ENCODE data around the gene MCL1. TPM values are rescaled to one million over a fixed set of nuclear protein-coding genes. Genes with fewer than 3 reads are reported as not detected.

Gene MCL1
- polyA plus RNA-seq, 1 of the 3 experiments (the other 2 are of a cell fraction), result 110 TPM

DNA sequence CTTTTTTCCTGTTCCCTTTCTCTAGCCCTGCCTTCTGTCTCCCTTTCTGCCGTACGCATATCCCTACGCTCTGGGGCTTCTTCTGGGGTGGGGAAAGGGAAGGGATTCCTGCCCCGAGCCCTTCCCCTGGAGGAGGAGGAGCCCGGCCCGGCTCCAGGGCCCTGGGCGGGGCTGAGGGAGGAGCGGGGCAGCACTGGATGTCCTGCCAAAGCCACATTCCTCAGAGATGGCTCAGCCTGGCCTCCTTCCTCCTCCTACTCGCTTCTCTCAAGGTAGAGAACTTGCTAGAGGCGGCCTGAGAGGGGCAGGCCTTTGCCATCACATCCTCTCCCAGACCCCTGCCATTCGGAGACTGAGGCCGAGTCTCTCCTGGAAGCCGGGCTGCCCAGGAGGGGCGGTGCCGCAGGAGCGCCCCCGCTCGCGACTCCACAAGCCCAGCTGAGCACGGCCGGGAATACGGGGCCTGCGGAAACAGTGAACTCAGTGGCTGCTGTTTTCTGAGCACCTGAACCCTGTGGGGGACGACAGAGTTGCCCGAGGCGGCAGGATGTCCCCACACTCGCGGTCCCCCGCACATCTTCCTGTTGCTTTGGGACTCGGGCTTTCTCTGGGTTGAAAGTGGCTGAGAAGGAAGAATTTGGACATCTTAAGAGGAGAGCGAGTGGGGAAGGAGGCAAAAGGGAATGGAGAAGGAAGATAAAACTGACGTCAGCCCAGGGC, 18.0 kb downstream of the MCL1 start (continued):
- TF ChIP-seq, protein P1, sequence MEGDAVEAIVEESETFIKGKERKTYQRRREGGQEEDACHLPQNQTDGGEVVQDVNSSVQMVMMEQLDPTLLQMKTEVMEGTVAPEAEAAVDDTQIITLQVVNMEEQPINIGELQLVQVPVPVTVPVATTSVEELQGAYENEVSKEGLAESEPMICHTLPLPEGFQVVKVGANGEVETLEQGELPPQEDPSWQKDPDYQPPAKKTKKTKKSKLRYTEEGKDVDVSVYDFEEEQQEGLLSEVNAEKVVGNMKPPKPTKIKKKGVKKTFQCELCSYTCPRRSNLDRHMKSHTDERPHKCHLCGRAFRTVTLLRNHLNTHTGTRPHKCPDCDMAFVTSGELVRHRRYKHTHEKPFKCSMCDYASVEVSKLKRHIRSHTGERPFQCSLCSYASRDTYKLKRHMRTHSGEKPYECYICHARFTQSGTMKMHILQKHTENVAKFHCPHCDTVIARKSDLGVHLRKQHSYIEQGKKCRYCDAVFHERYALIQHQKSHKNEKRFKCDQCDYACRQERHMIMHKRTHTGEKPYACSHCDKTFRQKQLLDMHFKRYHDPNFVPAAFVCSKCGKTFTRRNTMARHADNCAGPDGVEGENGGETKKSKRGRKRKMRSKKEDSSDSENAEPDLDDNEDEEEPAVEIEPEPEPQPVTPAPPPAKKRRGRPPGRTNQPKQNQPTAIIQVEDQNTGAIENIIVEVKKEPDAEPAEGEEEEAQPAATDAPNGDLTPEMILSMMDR (IDR thresholded peaks at IDR 0.05), result peak; percentile 32; the same call in 1 of the 2 replicates
- TF ChIP-seq EZH2phosphoT487 (IDR thresholded peaks at IDR 0.05; ENCODE audit: borderline replicate concordance, low read depth) (no peak), RCOR1 (IDR thresholded peaks at IDR 0.05; ENCODE audit: low read length) (no peak), GABPA (IDR thresholded peaks at IDR 0.05; ENCODE audit: low read depth) (no peak; the same call in 1 of the 2 replicates), ELF1 (IDR thresholded peaks at IDR 0.05) (peak; percentile 4; the same call in 1 of the 2 replicates), TCF12 (IDR thresholded peaks at IDR 0.05) (no peak), NRF1 (IDR thresholded peaks at IDR 0.05; ENCODE audit: low read depth, low read length) (no peak), EP300 (IDR thresholded peaks at IDR 0.05; ENCODE audit: borderline replicate concordance in 1 of 2, low read depth in 1 of 2, low read length in 1 of 2) (no peak), TEAD4 (IDR thresholded peaks at IDR 0.05; ENCODE audit: borderline replicate concordance, insufficient read depth) (peak; percentile 88), JUND (IDR thresholded peaks at IDR 0.05) (peak; percentile 68; the same call in 1 of the 2 replicates), SMC3 (IDR thresholded peaks at IDR 0.05; ENCODE audit: low read depth, low read length) (no peak), RAD21 (IDR thresholded peaks at IDR 0.05; ENCODE audit: low read length) (peak; percentile 17), TAF1 (IDR thresholded peaks at IDR 0.05; ENCODE audit: borderline replicate concordance, low read depth, low read length) (peak; percentile 75), SIN3A (IDR thresholded peaks at IDR 0.05; ENCODE audit: borderline replicate concordance, low read depth, low read length) (no peak)
- TF ChIP-seq, protein P2, sequence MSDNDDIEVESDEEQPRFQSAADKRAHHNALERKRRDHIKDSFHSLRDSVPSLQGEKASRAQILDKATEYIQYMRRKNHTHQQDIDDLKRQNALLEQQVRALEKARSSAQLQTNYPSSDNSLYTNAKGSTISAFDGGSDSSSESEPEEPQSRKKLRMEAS (IDR thresholded peaks at IDR 0.05; ENCODE audit: low read depth), result peak; percentile 33; the same call in 1 of the 2 replicates

DNA sequence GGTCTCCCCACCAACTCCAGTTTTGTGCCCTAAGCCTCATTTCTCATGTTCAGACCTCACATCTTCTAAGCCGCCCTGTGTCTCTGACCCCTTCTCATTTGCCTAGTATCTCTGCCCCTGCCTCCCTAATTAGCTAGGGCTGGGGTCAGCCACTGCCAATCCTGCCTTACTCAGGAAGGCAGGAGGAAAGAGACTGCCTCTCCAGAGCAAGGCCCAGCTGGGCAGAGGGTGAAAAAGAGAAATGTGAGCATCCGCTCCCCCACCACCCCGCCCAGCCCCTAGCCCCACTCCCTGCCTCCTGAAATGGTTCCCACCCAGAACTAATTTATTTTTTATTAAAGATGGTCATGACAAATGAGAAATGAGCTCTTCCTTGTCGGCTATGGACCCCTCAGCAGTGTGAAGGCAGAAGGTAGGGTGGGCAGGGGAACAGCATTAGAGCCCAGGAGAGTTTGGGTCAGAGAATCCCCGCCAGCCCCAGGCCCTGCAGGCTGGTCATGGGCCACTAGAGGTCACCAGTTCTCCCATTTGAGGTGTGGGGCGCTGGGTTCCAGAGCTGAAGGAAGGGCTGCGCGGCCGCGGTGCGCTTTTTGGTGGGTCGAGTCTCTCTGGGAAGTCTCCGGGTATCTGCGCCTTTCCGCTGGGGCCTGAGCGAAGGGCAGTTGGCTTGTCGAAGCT, 18.7 kb downstream of the MCL1 start:
- no peaks in the 10 kb centered on the region for H3K9me3 ChIP-seq
- no peaks in the 10 kb centered on the region for H3K36me3 ChIP-seq (replicated peaks in 1 of 2; ENCODE audit: control insufficient read depth in 1 of 2, insufficient read depth in 2 of 2, low read length in 1 of 2)
- no peaks in the 10 kb centered on the region for H3K9me2 ChIP-seq
- H3K27ac ChIP-seq (ENCODE audit: low read depth in 2 of 2, low read length in 1 of 2), result peak overlapping the region; percentile 99 to 100
- peak overlapping the region; percentile 44; the same call in 1 of the 2 replicates for H2AFZ ChIP-seq (ENCODE audit: low read depth)
- ChIA-PET CTCF (interaction anchor here (0.5 to 6.2 kb wide), 54 partner anchors 11 to 600 kb away, joined by 3 to 142 read pairs (median 4); partner anchors contain the start of genes ADAMTSL4, CTSK, ENSA and FALEC), POLR2A (interaction anchor here (1.0 to 8.9 kb wide), 4 partner anchors 8 to 68 kb away, joined by 3 to 149 read pairs (median 4); partner anchors contain the start of genes ENSA and MCL1)
- peaks cover 33 to 39% of the 10 kb centered on the region in 2 experiments for H3K4me1 ChIP-seq (ENCODE audit: control insufficient read depth in 1 of 2, insufficient read depth in 2 of 2, low read depth in 1 of 2, low read length in 1 of 2)
- peak overlapping the region; percentile 56 to 69 for H3K4me3 ChIP-seq (ENCODE audit: low read depth in 2 of 2, low read length in 1 of 2)
- peak overlapping the region; percentile 81 for H3K4me2 ChIP-seq
- peaks cover 38% of the 10 kb centered on the region for H3F3A ChIP-seq (replicated peaks; ENCODE audit: insufficient read depth)
- peak overlapping the region; percentile 89 for H3K9ac ChIP-seq
- peaks cover 6% of the 10 kb centered on the region; the same call in 1 of the 2 replicates for H4K20me1 ChIP-seq (ENCODE audit: insufficient read depth)
- no peaks in the 10 kb centered on the region for H3K27me3 ChIP-seq (ENCODE audit: insufficient read depth)
- H3K79me2 ChIP-seq (ENCODE audit: insufficient read depth), result peaks cover 66% of the 10 kb centered on the region
- 23% methylated on average over 16 of the region's 17 CpGs for WGBS (ENCODE audit: low lambda C conversion rate)
- DNase-seq, result peak; percentile 89
- TF ChIP-seq, protein P3, sequence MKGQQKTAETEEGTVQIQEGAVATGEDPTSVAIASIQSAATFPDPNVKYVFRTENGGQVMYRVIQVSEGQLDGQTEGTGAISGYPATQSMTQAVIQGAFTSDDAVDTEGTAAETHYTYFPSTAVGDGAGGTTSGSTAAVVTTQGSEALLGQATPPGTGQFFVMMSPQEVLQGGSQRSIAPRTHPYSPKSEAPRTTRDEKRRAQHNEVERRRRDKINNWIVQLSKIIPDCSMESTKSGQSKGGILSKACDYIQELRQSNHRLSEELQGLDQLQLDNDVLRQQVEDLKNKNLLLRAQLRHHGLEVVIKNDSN (IDR thresholded peaks at IDR 0.05; ENCODE audit: borderline replicate concordance, low read depth), result no peak
- TF ChIP-seq FOXM1 (IDR thresholded peaks at IDR 0.05; ENCODE audit: low read depth) (no peak), ELF1 (IDR thresholded peaks at IDR 0.05) (no peak), RFX5 (IDR thresholded peaks at IDR 0.05; ENCODE audit: low read length) (no peak), NRF1 (IDR thresholded peaks at IDR 0.05; ENCODE audit: low read depth, low read length) (peak; percentile 49; the same call in 1 of the 2 replicates), NFIC (IDR thresholded peaks at IDR 0.05; ENCODE audit: borderline replicate concordance) (no peak), EZH2phosphoT487 (IDR thresholded peaks at IDR 0.05; ENCODE audit: borderline replicate concordance, low read depth) (no peak)
- TF ChIP-seq, protein P4, sequence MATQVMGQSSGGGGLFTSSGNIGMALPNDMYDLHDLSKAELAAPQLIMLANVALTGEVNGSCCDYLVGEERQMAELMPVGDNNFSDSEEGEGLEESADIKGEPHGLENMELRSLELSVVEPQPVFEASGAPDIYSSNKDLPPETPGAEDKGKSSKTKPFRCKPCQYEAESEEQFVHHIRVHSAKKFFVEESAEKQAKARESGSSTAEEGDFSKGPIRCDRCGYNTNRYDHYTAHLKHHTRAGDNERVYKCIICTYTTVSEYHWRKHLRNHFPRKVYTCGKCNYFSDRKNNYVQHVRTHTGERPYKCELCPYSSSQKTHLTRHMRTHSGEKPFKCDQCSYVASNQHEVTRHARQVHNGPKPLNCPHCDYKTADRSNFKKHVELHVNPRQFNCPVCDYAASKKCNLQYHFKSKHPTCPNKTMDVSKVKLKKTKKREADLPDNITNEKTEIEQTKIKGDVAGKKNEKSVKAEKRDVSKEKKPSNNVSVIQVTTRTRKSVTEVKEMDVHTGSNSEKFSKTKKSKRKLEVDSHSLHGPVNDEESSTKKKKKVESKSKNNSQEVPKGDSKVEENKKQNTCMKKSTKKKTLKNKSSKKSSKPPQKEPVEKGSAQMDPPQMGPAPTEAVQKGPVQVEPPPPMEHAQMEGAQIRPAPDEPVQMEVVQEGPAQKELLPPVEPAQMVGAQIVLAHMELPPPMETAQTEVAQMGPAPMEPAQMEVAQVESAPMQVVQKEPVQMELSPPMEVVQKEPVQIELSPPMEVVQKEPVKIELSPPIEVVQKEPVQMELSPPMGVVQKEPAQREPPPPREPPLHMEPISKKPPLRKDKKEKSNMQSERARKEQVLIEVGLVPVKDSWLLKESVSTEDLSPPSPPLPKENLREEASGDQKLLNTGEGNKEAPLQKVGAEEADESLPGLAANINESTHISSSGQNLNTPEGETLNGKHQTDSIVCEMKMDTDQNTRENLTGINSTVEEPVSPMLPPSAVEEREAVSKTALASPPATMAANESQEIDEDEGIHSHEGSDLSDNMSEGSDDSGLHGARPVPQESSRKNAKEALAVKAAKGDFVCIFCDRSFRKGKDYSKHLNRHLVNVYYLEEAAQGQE (IDR thresholded peaks at IDR 0.05; ENCODE audit: low read depth, low read length), result no peak
- TF ChIP-seq, protein P5, sequence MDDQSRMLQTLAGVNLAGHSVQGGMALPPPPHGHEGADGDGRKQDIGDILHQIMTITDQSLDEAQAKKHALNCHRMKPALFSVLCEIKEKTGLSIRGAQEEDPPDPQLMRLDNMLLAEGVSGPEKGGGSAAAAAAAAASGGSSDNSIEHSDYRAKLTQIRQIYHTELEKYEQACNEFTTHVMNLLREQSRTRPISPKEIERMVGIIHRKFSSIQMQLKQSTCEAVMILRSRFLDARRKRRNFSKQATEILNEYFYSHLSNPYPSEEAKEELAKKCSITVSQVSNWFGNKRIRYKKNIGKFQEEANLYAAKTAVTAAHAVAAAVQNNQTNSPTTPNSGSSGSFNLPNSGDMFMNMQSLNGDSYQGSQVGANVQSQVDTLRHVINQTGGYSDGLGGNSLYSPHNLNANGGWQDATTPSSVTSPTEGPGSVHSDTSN (IDR thresholded peaks at IDR 0.05), result no peak
